ENCODE results near the gene GOLGA3. TPM values are rescaled to one million over a fixed set of nuclear protein-coding genes. Genes with fewer than 3 reads are reported as not detected.
"Not testable (repeated sequence)": the region's sequence is repeated elsewhere in the genome, so short reads cannot be mapped to it uniquely, and the experiment has no call there.

GOLGA3 gene
- total and polyA plus RNA-seq, 2 experiments from 2014 or later = 10.3 to 57.8 TPM

GRCh38 chr12:132847363-132848356 is 19.0 kb upstream of the GOLGA3 start (continued):
- no peak for TF ChIP-seq ZNF462 (CRISPR knock-in tag; IDR thresholded peaks at IDR 0.05)
- no peak for TF ChIP-seq ZNF114 (CRISPR knock-in tag; IDR thresholded peaks at IDR 0.05)
- TF ChIP-seq EZH2 (IDR thresholded peaks at IDR 0.05; ENCODE audit: low read depth, unreplicated experiment) = no peak
- TF ChIP-seq ETS1 (IDR thresholded peaks at IDR 0.05) = no peak
- TF ChIP-seq STAT1 (IDR thresholded peaks at IDR 0.05; ENCODE audit: unreplicated experiment) = no peak
- no peak for TF ChIP-seq JUNB (IDR thresholded peaks at IDR 0.05; ENCODE audit: unreplicated experiment)
- TF ChIP-seq CREB1 (CRISPR knock-in tag; IDR thresholded peaks at IDR 0.05; ENCODE audit: low read depth) = no peak
- no peak for TF ChIP-seq NANOG (IDR thresholded peaks at IDR 0.05; ENCODE audit: borderline replicate concordance)
- no peak for TF ChIP-seq EZH2phosphoT487 (IDR thresholded peaks at IDR 0.05; ENCODE audit: unreplicated experiment)
- TF ChIP-seq, protein P1, sequence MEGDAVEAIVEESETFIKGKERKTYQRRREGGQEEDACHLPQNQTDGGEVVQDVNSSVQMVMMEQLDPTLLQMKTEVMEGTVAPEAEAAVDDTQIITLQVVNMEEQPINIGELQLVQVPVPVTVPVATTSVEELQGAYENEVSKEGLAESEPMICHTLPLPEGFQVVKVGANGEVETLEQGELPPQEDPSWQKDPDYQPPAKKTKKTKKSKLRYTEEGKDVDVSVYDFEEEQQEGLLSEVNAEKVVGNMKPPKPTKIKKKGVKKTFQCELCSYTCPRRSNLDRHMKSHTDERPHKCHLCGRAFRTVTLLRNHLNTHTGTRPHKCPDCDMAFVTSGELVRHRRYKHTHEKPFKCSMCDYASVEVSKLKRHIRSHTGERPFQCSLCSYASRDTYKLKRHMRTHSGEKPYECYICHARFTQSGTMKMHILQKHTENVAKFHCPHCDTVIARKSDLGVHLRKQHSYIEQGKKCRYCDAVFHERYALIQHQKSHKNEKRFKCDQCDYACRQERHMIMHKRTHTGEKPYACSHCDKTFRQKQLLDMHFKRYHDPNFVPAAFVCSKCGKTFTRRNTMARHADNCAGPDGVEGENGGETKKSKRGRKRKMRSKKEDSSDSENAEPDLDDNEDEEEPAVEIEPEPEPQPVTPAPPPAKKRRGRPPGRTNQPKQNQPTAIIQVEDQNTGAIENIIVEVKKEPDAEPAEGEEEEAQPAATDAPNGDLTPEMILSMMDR (conservative IDR thresholded peaks at IDR 0.05; ENCODE audit: low read depth in 2 of 2) = no peak
- no peak for TF ChIP-seq ZNF331 (CRISPR knock-in tag; IDR thresholded peaks at IDR 0.05; ENCODE audit: low read depth)

DNA sequence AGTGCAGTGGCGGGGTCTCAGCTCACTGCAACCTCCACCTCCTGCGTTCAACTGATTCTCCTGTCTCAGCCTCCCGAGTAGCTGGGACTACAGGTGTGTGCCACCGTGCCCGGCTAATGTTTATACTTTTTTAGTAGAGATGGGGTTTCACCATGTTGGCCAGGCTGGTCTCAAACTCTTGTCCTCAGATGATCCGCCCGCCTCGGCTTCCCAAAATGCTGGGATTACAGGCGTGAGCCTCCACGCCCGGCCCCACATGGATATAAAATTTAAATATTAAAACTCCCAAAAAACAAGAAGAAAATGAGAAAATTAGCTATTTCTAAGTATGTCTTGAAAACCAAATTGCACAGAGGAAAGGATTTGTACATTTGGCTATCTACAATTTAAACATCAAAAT is 16.0 kb upstream of the GOLGA3 start:
- peaks cover 25% of the 10 kb centered on the region for H3K36me3 ChIP-seq (ENCODE audit: insufficient read depth)

More for the DNA sequence above, 16.0 kb upstream of the GOLGA3 start:
- H3K27me3 ChIP-seq (ENCODE audit: insufficient read depth); DNase-seq (ENCODE audit: low spot score); H3K27ac Mint-ChIP-seq; ATAC-seq; H4K20me1 ChIP-seq (replicated peaks; ENCODE audit: insufficient read depth); H3K4me2 ChIP-seq; H3K79me2 ChIP-seq (replicated peaks; ENCODE audit: insufficient read depth); H3K4me3 ChIP-seq; H3K4me3 Mint-ChIP-seq; H3K9me3 Mint-ChIP-seq; H3K27ac ChIP-seq (ENCODE audit: low read depth); H2AFZ ChIP-seq; H3K9me2 ChIP-seq (ENCODE audit: insufficient read depth); H3K27me3 Mint-ChIP-seq (ENCODE audit: insufficient read depth, low read depth, poor library complexity): not testable (repeated sequence)
- Histone ChIP-seq H3F3A (replicated peaks; ENCODE audit: low read depth) (peaks cover 13% of the 10 kb centered on the region; the same call in 1 of the 2 replicates), H3K4me1 (ENCODE audit: insufficient read depth) (peaks cover 16% of the 10 kb centered on the region)
- Mint-ChIP-seq H3K4me1 (peaks cover 21% of the 10 kb centered on the region), H3K36me3 (ENCODE audit: low read depth) (peaks cover 54% of the 10 kb centered on the region)

Measured in GM23338 (cell line).